ENCODE data around the gene DOLK.

Gene DOLK

GRCh38 chr9:128943832-128944620, 3.4 kb downstream of the DOLK start:
- no peak for DNase-seq (ENCODE audit: low spot score)
- no peak for TF ChIP-seq CTCF (conservative IDR thresholded peaks at IDR 0.05; ENCODE audit: low read depth)
- peak overlapping the region; percentile 69 for H3K27ac ChIP-seq
- ChIA-PET CTCF (interaction anchor here (1.0 kb wide), 1 partner anchor 9 kb away, joined by 3 read pairs; no protein-coding TSS in a partner anchor), POLR2A (ENCODE audit: low non-redundant PET) (no interaction called here)

GRCh38 chr9:128940946-128941755, 6.3 kb downstream of the DOLK start:
- ChIA-PET POLR2A (ENCODE audit: low non-redundant PET) (no interaction called here), CTCF (interaction anchor here (0.8 kb wide), 1 partner anchor 78 kb away, joined by 4 read pairs; no protein-coding TSS in a partner anchor)
- no peak for DNase-seq (ENCODE audit: low spot score)
- no peak for TF ChIP-seq CTCF (conservative IDR thresholded peaks at IDR 0.05; ENCODE audit: low read depth)
- peak overlapping the region; percentile 69 for H3K27ac ChIP-seq

GRCh38 chr9:128940271-128940921, 7.0 kb downstream of the DOLK start:
- DNase-seq (ENCODE audit: low spot score) = no peak
- no peak for TF ChIP-seq CTCF (conservative IDR thresholded peaks at IDR 0.05; ENCODE audit: low read depth)
- CTCF ChIA-PET = no interaction called here
- POLR2A ChIA-PET (ENCODE audit: low non-redundant PET) = no interaction called here
- peak overlapping the region; percentile 69 for H3K27ac ChIP-seq

GRCh38 chr9:128937310-128938165, 9.9 kb downstream of the DOLK start:
- H3K27ac ChIP-seq = peak overlapping the region; percentile 42
- DNase-seq (ENCODE audit: low spot score) = no peak
- TF ChIP-seq CTCF (conservative IDR thresholded peaks at IDR 0.05; ENCODE audit: low read depth) = no peak
- ChIA-PET POLR2A (ENCODE audit: low non-redundant PET) (no interaction called here), CTCF (interaction anchor here (0.5 to 1.7 kb wide), 5 partner anchors 9 to 119 kb away, joined by 3 to 8 read pairs (median 3); no protein-coding TSS in a partner anchor)

GRCh38 chr9:128936171-128936865, 11.1 kb downstream of the DOLK start:
- DNase-seq (ENCODE audit: low spot score) = no peak
- CTCF ChIA-PET = interaction anchor here (1.0 to 1.7 kb wide), 2 partner anchors 8 to 9 kb away, joined by 6 to 8 read pairs; no protein-coding TSS in a partner anchor
- POLR2A ChIA-PET (ENCODE audit: low non-redundant PET) = interaction anchor here (0.6 kb wide), 1 partner anchor 227 kb away, joined by 5 read pairs; no protein-coding TSS in a partner anchor
- TF ChIP-seq CTCF (conservative IDR thresholded peaks at IDR 0.05; ENCODE audit: low read depth) = no peak
- no peak overlapping the region for H3K27ac ChIP-seq
